Endometrial microvascular endothelial cells (primary cell): ENCODE measurements around the gene DTNA. TPM values are rescaled to one million over a fixed set of nuclear protein-coding genes. Genes with fewer than 3 reads are reported as not detected.
"Not testable (repeated sequence)": the region's sequence is repeated elsewhere in the genome, so short reads cannot be mapped to it uniquely, and the experiment has no call there.

Source experiments
- in situ Hi-C: cut with HindIII; loops from 2 replicates; pipeline ENCODE4 v1.10.0; 2017; ENCODE audit warnings: low sequenced_read_pairs, low pct_unique_long_range_greater_than_20kb; ENCODE audit errors: inconsistent ontology term
- total RNA-seq: library from RNA; depleted of rRNA; stranded (reverse); fragments of >200 nt; gene quantifications from one replicate; pipeline ENCODE4 v1.2.3, GENCODE V29; 2015; ENCODE audit errors: inconsistent ontology term

Gene DTNA
- total RNA-seq, 1 donor from 2014 or later = 0.56 TPM

- in situ Hi-C loops = not testable (repeated sequence)
These were observed 6.0 kb downstream of the DTNA start for GRCh38 chr18:34716111-34716510.

GRCh38 chr18:34718610-34719009, 8.5 kb downstream of the DTNA start:
- in situ Hi-C loops = no loop called here

GRCh38 chr18:34720220-34720619, 10.1 kb downstream of the DTNA start:
- in situ Hi-C loops = no loop called here

- in situ Hi-C loops = no loop called here
These were observed 13.0 kb downstream of the DTNA start for GRCh38 chr18:34723143-34723542.

- in situ Hi-C loops = not testable (repeated sequence)
These were observed 15.6 kb downstream of the DTNA start for GRCh38 chr18:34725737-34726136.

GRCh38 chr18:34726286-34727004, 16.3 kb downstream of the DTNA start:
- in situ Hi-C loops = no loop called here

- in situ Hi-C loops = no loop called here
These were observed 19.2 kb downstream of the DTNA start for GRCh38 chr18:34729264-34729663.

GRCh38 chr18:34729740-34730355, 19.8 kb downstream of the DTNA start:
- in situ Hi-C loops = no loop called here

GRCh38 chr18:34730774-34731173, 20.7 kb downstream of the DTNA start:
- in situ Hi-C loops = no loop called here

- in situ Hi-C loops = no loop called here
These were observed 24.0 kb downstream of the DTNA start for GRCh38 chr18:34734056-34734455.

GRCh38 chr18:34734526-34734925, 24.4 kb downstream of the DTNA start:
- in situ Hi-C loops = not testable (repeated sequence)

GRCh38 chr18:34738175-34738894, 28.2 kb downstream of the DTNA start:
- in situ Hi-C loops = no loop called here

- in situ Hi-C loops = no loop called here
These were observed 30.0 kb downstream of the DTNA start for GRCh38 chr18:34740101-34740500.

GRCh38 chr18:34740724-34741123, 30.6 kb downstream of the DTNA start:
- in situ Hi-C loops = no loop called here

- in situ Hi-C loops = no loop called here
These were observed 31.3 kb downstream of the DTNA start for GRCh38 chr18:34741401-34741800.

- in situ Hi-C loops = no loop called here
These were observed 32.8 kb downstream of the DTNA start for GRCh38 chr18:34742891-34743341.

GRCh38 chr18:34744569-34744968, 34.5 kb downstream of the DTNA start:
- in situ Hi-C loops = no loop called here

GRCh38 chr18:34746614-34747013, 36.5 kb downstream of the DTNA start:
- in situ Hi-C loops = no loop called here

GRCh38 chr18:34749721-34750120, 39.6 kb downstream of the DTNA start:
- in situ Hi-C loops = no loop called here

GRCh38 chr18:34752056-34752455, 42.0 kb downstream of the DTNA start:
- in situ Hi-C loops = no loop called here
